ENCODE data around the gene AGMAT. TPM values are rescaled to one million over a fixed set of nuclear protein-coding genes. Genes with fewer than 3 reads are reported as not detected.

AGMAT gene
- total and polyA plus RNA-seq, 7 donors = 2.6 to 12.6 (median 3.6) TPM

DNA sequence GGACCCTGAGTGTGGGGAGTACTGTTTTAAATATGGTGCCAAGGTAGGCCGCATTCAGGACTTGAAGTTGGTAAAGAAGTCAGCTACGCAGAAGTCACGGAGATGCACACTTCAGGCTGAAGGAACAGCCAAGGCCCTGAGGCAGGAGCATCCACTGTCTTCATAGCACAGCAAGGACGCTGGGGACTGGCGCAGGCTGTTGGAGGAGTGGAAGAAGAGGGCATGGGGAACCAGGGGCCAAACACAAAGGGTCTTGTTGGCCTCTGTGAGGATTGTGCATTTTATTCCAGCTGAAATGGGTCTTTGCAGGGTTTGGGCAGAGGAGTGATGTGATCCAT, 41.6 kb downstream of the AGMAT start:
- WGBS, 3 donors = 88 to 98% (median 97%) methylated on average over 5 of the region's 5 CpGs
- no peak for DNase-seq

DNA sequence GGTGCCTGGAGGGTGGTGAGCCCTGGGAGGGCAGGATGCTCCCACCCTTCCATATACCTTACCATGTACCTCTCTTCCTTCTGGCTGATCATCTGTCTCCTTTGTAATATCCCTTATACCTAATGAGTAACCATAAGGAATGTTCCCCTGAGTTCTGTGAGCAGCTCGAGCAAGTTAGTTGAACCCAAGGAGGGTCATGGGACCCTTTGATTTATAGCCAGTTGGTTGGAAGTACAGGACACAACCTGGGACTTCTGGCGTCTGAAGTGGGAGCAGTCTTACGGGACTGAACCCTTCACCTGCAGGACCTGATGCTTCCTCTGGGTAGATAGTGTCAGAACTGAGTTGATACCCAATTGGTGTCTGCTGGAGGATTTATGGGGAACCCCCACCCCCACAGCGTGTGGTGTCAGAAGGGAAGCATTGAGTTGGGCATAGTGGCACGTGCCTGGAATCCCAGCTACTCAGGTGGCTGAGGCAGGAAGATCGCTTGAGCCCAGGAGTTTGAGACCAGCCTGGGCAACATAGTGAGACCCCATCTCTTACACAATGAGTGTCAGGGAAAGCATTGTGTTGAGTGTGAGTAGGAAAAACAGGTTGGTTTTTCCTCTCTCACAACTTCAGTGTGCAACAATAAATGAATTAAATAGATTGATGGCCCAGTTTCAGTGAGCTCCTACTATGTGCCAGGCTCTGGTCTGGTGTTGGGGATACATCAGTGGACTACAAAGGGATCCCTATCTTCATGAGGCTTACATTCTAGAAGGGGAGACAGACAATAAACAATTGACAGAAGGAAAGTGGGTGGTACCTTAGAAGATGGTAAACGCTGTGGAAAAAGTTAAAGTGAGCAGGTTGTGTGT, 42.2 kb downstream of the AGMAT start:
- Histone ChIP-seq H3K27ac (no peak overlapping the region), H3K36me3 (ENCODE audit: insufficient read depth in 1 of 2, low read depth in 1 of 2) (peaks cover 10 to 97% of the 10 kb centered on the region in 2 donors), H3K27me3 (ENCODE audit: insufficient read depth in 3 of 3, low read length in 2 of 3) (no peaks in the 10 kb centered on the region), H3K4me3 (no peak overlapping the region), H3K9me3 (no peaks in the 10 kb centered on the region), H3K4me1 (no peaks in the 10 kb centered on the region)
- DNase-seq (no peak), ATAC-seq (no peak)
- intact Hi-C loops (cut with DNase I) = no loop called here
- TF ChIP-seq, protein P1, sequence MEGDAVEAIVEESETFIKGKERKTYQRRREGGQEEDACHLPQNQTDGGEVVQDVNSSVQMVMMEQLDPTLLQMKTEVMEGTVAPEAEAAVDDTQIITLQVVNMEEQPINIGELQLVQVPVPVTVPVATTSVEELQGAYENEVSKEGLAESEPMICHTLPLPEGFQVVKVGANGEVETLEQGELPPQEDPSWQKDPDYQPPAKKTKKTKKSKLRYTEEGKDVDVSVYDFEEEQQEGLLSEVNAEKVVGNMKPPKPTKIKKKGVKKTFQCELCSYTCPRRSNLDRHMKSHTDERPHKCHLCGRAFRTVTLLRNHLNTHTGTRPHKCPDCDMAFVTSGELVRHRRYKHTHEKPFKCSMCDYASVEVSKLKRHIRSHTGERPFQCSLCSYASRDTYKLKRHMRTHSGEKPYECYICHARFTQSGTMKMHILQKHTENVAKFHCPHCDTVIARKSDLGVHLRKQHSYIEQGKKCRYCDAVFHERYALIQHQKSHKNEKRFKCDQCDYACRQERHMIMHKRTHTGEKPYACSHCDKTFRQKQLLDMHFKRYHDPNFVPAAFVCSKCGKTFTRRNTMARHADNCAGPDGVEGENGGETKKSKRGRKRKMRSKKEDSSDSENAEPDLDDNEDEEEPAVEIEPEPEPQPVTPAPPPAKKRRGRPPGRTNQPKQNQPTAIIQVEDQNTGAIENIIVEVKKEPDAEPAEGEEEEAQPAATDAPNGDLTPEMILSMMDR (IDR thresholded peaks at IDR 0.05) = no peak
- WGBS, 3 donors = 78 to 93% (median 80%) methylated on average over 7 of the region's 7 CpGs

More for the DNA sequence above, 41.6 kb downstream of the AGMAT start:
- no peaks in the 10 kb centered on the region for H3K9me3 ChIP-seq
- TF ChIP-seq, protein P1 (IDR thresholded peaks at IDR 0.05) = no peak
- H3K36me3 ChIP-seq (ENCODE audit: insufficient read depth in 1 of 2, low read depth in 1 of 2) = peaks cover 11 to 97% of the 10 kb centered on the region in 2 donors
- intact Hi-C loops (cut with DNase I) = no loop called here
- H3K27me3 ChIP-seq (ENCODE audit: insufficient read depth in 3 of 3, low read length in 2 of 3) = no peaks in the 10 kb centered on the region
- H3K27ac ChIP-seq = no peak overlapping the region
- no peaks in the 10 kb centered on the region for H3K4me1 ChIP-seq
- no peak for ATAC-seq
- H3K4me3 ChIP-seq = no peak overlapping the region

DNA sequence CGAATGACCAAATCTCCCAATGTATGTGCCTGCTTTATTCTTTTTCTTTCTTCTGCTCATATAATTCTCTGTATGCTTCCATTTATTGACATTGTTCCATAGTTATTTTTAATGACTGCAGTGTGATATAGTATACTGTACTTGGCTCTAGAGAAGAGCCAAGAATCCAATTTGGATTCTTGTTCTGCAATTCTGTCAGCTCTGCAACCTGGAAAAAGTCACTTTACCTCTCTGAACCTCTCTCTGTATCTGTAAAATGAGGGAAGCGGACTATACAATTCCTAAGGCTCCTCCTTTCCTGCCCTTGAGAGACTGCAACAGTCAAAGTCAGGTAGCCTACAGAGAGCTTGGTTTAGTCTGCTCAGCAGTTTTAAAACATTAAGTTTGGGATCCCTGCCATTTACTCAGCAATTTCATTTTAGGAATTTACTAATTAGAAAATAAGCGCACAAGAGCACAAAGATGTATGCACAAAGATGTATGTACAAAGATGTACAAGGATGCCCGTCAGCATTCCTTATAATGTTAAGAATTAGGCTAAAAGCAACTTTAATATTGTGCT, 43.5 kb downstream of the AGMAT start:
- Histone ChIP-seq H3K9me3 (no peaks in the 10 kb centered on the region), H3K27ac (no peak overlapping the region), H3K27me3 (ENCODE audit: insufficient read depth in 3 of 3, low read length in 2 of 3) (no peaks in the 10 kb centered on the region), H3K4me3 (no peak overlapping the region), H3K36me3 (ENCODE audit: insufficient read depth in 1 of 2, low read depth in 1 of 2) (peaks cover 10 to 97% of the 10 kb centered on the region in 2 donors), H3K4me1 (no peaks in the 10 kb centered on the region)
- TF ChIP-seq, protein P1 (IDR thresholded peaks at IDR 0.05) = no peak
- DNase-seq (no peak), ATAC-seq (no peak)
- intact Hi-C loops (cut with DNase I) = no loop called here
- 72 to 95% (median 83%) methylated on average over 4 of the region's 4 CpGs for WGBS, 3 donors

DNA sequence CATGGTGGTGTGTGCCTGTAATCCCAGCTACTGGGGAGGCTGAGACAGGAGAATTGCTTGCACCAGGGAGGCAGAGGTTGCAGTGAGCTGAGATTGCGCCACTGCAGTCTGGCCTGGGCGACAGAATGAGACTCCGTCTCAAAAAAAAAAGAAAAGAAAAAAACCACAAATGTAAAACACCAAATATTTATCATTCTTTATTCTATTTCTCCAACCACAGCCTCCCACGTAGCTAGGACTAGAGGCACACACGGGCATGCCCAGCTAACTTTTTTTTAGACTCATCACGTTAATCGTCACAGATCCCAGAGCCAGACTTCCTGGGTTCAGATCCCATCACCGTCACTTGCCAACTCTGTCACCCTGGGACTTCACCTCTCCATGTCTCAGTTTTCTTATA, 44.7 kb downstream of the AGMAT start:
- Histone ChIP-seq H3K4me1 (no peaks in the 10 kb centered on the region), H3K36me3 (ENCODE audit: insufficient read depth in 1 of 2, low read depth in 1 of 2) (peaks cover 10 to 97% of the 10 kb centered on the region in 2 donors), H3K9me3 (no peaks in the 10 kb centered on the region), H3K27me3 (ENCODE audit: insufficient read depth in 3 of 3, low read length in 2 of 3) (no peaks in the 10 kb centered on the region), H3K27ac (no peak overlapping the region), H3K4me3 (no peak overlapping the region)
- WGBS, 3 donors = 86 to 93% (median 88%) methylated on average over 8 of the region's 8 CpGs
- ATAC-seq (no peak), DNase-seq (no peak)
- intact Hi-C loops (cut with DNase I) = no loop called here
- TF ChIP-seq, protein P1 (IDR thresholded peaks at IDR 0.05) = no peak

Measured in psoas muscle (tissue), 8 donors.